ENCODE measurements around the gene FES. TPM values are rescaled to one million over a fixed set of nuclear protein-coding genes. Genes with fewer than 3 reads are reported as not detected.
A peak's percentile ranks its signal among the peaks of the same experiment; 100 is the strongest.

FES gene
- total and polyA plus RNA-seq, 9 donors, result 2.2 to 37.2 (median 24.8) TPM

- peaks cover 15% of the 10 kb centered on the region for H3K4me1 ChIP-seq (ENCODE audit: insufficient read depth)
- TF ChIP-seq CTCF (IDR thresholded peaks at IDR 0.05), result no peak
- no peak for TF ChIP-seq EP300 (IDR thresholded peaks at IDR 0.05)
- no peak for TF ChIP-seq POLR2A (IDR thresholded peaks at IDR 0.05)
- H3K9me3 ChIP-seq, result no peaks in the 10 kb centered on the region
- WGBS, 3 donors, result 24 to 29% (median 27%) methylated on average over 19 of the region's 19 CpGs
- no peaks in the 10 kb centered on the region for H3K27me3 ChIP-seq
- DNase-seq, result peak in 1 of 5 donors; percentile 25
- no peaks in the 10 kb centered on the region for H3K36me3 ChIP-seq
- intact Hi-C loops (cut with DNase I), result loop anchor here in 1 of 4 donors (10.0 kb wide), 1 partner anchor 156 kb away; the partner anchor contains the start of gene BLM
- H3K4me3 ChIP-seq, result peak overlapping the region; percentile 94
- peak overlapping the region; percentile 88 to 97 for H3K27ac ChIP-seq
Observed at GRCh38 chr15:90870354-90871138, 13.8 kb upstream of the FES start.

- 0 to 1% (median 0%) methylated on average over 9 to 71 of the region's 71 CpGs for WGBS, 3 donors
- H3K4me3 ChIP-seq, result peak overlapping the region; percentile 94
Observed at GRCh38 chr15:90871139-90871715, 13.1 kb upstream of the FES start.

GRCh38 chr15:90871716-90872485 is 12.4 kb upstream of the FES start:
- H3K36me3 ChIP-seq, result no peaks in the 10 kb centered on the region
- DNase-seq, result peak in 3 of 5 donors; percentile 46 to 67 (median 61)
- H3K27me3 ChIP-seq, result no peaks in the 10 kb centered on the region
- peak overlapping the region; percentile 88 to 97 for H3K27ac ChIP-seq
- WGBS, 3 donors, result 1 to 2% (median 2%) methylated on average over 36 to 77 of the region's 77 CpGs
- H3K4me3 ChIP-seq, result peak overlapping the region; percentile 94
- peaks cover 15% of the 10 kb centered on the region for H3K4me1 ChIP-seq (ENCODE audit: insufficient read depth)
- TF ChIP-seq POLR2A (IDR thresholded peaks at IDR 0.05) (no peak), EP300 (IDR thresholded peaks at IDR 0.05) (no peak), CTCF (IDR thresholded peaks at IDR 0.05) (no peak)
- no peaks in the 10 kb centered on the region for H3K9me3 ChIP-seq
- intact Hi-C loops (cut with DNase I), result loop anchor here in 1 of 4 donors (10.0 kb wide), 1 partner anchor 157 kb away; the partner anchor contains the start of gene BLM

More at GRCh38 chr15:90871139-90871715, 13.1 kb upstream of the FES start:
- no peaks in the 10 kb centered on the region for H3K9me3 ChIP-seq
- intact Hi-C loops (cut with DNase I), result loop anchor here in 1 of 4 donors (10.0 kb wide), 1 partner anchor 156 kb away; the partner anchor contains the start of gene BLM
- TF ChIP-seq CTCF (IDR thresholded peaks at IDR 0.05) (no peak), POLR2A (IDR thresholded peaks at IDR 0.05) (no peak), EP300 (IDR thresholded peaks at IDR 0.05) (no peak)
- H3K4me1 ChIP-seq (ENCODE audit: insufficient read depth), result peaks cover 15% of the 10 kb centered on the region
- H3K36me3 ChIP-seq, result no peaks in the 10 kb centered on the region
- no peaks in the 10 kb centered on the region for H3K27me3 ChIP-seq
- peak overlapping the region; percentile 88 to 97 for H3K27ac ChIP-seq
- peak; percentile 38 to 68 (median 57) for DNase-seq
